Sigmoid colon (tissue), 4 donors: ENCODE measurements around the gene DEFB125.

Experiments
- EP300 ChIP-seq, 4 donors: sonication (generic); formaldehyde crosslinking; IDR thresholded peaks; one replicate each; pipeline ENCODE4 v1.6.1; 2017; ENCODE audit warnings: antibody characterized with exemption in 4 of 4
- POLR2AphosphoS5 ChIP-seq, 4 donors: sonication (generic); formaldehyde crosslinking; IDR thresholded peaks; one replicate each; pipeline ENCODE4 v1.6.1; 2017; ENCODE audit warnings: antibody characterized with exemption in 4 of 4
- TF ChIP-seq, protein P1 (sequence below), 4 experiments: fragments of 450-650 bp in 3 of 4; fragments of 200-600 bp in 1 of 4; IDR thresholded peaks; one replicate each; pipeline ENCODE4 v1.5.1; 2016 to 2019; ENCODE audit warnings: antibody characterized with exemption in 4 of 4, mild to moderate bottlenecking in 3 of 4, moderate library complexity in 2 of 4

- TF ChIP-seq, protein P1, sequence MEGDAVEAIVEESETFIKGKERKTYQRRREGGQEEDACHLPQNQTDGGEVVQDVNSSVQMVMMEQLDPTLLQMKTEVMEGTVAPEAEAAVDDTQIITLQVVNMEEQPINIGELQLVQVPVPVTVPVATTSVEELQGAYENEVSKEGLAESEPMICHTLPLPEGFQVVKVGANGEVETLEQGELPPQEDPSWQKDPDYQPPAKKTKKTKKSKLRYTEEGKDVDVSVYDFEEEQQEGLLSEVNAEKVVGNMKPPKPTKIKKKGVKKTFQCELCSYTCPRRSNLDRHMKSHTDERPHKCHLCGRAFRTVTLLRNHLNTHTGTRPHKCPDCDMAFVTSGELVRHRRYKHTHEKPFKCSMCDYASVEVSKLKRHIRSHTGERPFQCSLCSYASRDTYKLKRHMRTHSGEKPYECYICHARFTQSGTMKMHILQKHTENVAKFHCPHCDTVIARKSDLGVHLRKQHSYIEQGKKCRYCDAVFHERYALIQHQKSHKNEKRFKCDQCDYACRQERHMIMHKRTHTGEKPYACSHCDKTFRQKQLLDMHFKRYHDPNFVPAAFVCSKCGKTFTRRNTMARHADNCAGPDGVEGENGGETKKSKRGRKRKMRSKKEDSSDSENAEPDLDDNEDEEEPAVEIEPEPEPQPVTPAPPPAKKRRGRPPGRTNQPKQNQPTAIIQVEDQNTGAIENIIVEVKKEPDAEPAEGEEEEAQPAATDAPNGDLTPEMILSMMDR (IDR thresholded peaks at IDR 0.05), result no peak
- TF ChIP-seq POLR2AphosphoS5 (IDR thresholded peaks at IDR 0.05) (no peak), EP300 (IDR thresholded peaks at IDR 0.05) (no peak)
Measured at GRCh38 chr20:103456-103855, 16.0 kb downstream of the DEFB125 start.
